Thoracic aorta (tissue), 2 donors: ENCODE measurements around the gene AP2A1. TPM values are rescaled to one million over a fixed set of nuclear protein-coding genes. Genes with fewer than 3 reads are reported as not detected.

Experiments used
- ATAC-seq: fragments of 150-250 bp; one replicate; pipeline ENCODE4 v1.8.0; 2017; ENCODE audit warnings: low read depth; ENCODE audit not compliant: insufficient number of reproducible peaks, low FRiP score
- DNase-seq: peaks from one replicate; pipeline ENCODE4 v3.0.0-alpha.2; 2020; ENCODE audit warnings: low spot score
- H3K27ac ChIP-seq, 2 donors: fragments of 200-600 bp; sonication (generic); 1 replicate in 1 of 2; 2 replicates in 1 of 2; pipeline ENCODE4 v1.5.1; 2016; ENCODE audit warnings: mild to moderate bottlenecking in 2 of 2, moderate library complexity in 2 of 2
- H3K27me3 ChIP-seq: fragments of 200-600 bp; sonication (generic); replicated peaks from 2 replicates; pipeline ENCODE4 v1.6.0; 2016; ENCODE audit warnings: mild to moderate bottlenecking; ENCODE audit not compliant: insufficient read depth
- H3K36me3 ChIP-seq: fragments of 200-600 bp; sonication (generic); one replicate; pipeline ENCODE4 v1.5.1; 2016
- H3K4me1 ChIP-seq, 2 donors: fragments of 200-600 bp; sonication (generic); 1 replicate in 1 of 2; 2 replicates in 1 of 2; pipeline versions ENCODE4 v1.5.1 to v1.6.0; 2016; ENCODE audit warnings: low read depth in 2 of 2, mild to moderate bottlenecking in 1 of 2; ENCODE audit not compliant: control insufficient read depth in 1 of 2
- H3K4me3 ChIP-seq: fragments of 200-600 bp; sonication (generic); 2 replicates; pipeline ENCODE4 v1.5.1; 2016; ENCODE audit warnings: mild to moderate bottlenecking
- H3K9me3 ChIP-seq: fragments of 200-600 bp; sonication (generic); 2 replicates; pipeline ENCODE4 v1.5.1; 2016
- total RNA-seq, 2 donors: library from RNA; depleted of rRNA; stranded (reverse); fragments of >200 nt; gene quantifications; one replicate each; pipeline versions ENCODE4 v1.1.0 to v1.2.3, GENCODE V29; 2016
- TF ChIP-seq, protein P1 (sequence below): fragments of 200-600 bp; sonication (generic); IDR thresholded peaks from one replicate; pipeline ENCODE4 v1.5.1; 2019; ENCODE audit warnings: antibody characterized with exemption

AP2A1 gene
- total RNA-seq, 2 donors from 2014 or later, result 81.1 to 89.7 TPM

DNA sequence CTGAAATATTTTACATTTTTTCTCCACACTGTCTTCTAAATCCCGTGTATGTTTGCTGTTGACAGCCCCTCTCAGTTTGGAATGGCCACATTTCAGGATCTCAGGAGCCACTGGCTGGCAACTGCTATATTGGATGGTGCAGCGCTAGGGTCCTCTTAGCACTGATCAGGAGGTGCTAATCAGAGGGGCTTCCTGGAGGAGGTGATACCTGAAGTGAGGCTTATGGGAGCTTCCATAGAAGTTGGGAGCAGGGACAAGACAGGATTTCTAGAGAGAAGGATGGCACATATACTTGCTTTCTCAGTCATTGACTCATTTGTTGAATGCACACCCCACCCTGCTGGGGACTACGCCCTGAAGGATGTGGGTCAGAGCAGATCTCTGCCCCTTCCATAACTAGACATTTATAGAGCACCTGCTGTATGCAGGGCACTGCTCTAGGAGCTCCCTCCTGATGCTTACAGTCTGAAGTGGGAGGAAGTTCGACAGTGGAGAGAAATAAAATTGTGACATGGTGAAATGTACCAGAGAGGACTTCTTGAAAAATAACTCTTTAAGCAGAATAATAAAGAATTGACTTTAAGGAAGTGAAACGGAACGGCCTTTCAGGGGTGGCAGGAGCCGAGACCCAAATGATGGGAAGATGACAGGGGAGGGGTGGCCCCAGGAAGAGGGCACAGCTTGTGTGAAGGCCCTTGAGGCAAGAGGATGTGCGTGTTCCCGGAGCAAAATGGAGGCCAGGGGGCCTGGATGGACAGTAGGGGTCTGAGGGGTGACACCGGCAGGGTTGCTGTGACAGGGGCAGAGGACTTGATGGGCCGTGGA, 13.1 kb downstream of the AP2A1 start:
- no peak for ATAC-seq
- Histone ChIP-seq H3K4me3 (no peak overlapping the region), H3K4me1 (no peaks in the 10 kb centered on the region), H3K27me3 (no peaks in the 10 kb centered on the region), H3K27ac (no peak overlapping the region), H3K36me3 (peaks cover 27% of the 10 kb centered on the region), H3K9me3 (no peaks in the 10 kb centered on the region)
- TF ChIP-seq, protein P1, sequence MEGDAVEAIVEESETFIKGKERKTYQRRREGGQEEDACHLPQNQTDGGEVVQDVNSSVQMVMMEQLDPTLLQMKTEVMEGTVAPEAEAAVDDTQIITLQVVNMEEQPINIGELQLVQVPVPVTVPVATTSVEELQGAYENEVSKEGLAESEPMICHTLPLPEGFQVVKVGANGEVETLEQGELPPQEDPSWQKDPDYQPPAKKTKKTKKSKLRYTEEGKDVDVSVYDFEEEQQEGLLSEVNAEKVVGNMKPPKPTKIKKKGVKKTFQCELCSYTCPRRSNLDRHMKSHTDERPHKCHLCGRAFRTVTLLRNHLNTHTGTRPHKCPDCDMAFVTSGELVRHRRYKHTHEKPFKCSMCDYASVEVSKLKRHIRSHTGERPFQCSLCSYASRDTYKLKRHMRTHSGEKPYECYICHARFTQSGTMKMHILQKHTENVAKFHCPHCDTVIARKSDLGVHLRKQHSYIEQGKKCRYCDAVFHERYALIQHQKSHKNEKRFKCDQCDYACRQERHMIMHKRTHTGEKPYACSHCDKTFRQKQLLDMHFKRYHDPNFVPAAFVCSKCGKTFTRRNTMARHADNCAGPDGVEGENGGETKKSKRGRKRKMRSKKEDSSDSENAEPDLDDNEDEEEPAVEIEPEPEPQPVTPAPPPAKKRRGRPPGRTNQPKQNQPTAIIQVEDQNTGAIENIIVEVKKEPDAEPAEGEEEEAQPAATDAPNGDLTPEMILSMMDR, result no peak
- DNase-seq, result no peak

DNA sequence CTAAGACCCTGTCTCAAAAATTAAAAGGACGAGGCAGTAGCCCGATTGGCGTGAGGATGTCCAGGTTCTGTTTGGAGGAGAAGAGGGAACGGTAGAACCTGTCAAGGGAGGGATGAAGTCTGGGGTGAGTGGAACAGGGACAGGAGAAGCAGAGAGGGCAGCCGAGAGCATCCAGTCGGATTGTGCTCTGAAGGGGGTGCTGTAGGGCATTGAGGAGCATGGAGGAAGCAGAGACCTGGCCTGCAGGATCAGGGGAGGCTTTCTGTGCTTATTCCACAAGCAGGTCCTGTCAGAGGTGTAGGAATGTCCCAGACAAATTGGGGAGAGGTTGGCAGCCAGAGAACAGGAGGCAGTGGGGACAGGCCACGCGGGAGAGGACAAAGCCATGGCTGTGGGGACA, 14.1 kb downstream of the AP2A1 start:
- no peaks in the 10 kb centered on the region for H3K4me1 ChIP-seq
- no peak overlapping the region for H3K27ac ChIP-seq
- TF ChIP-seq, protein P1, result no peak
- peaks cover 28% of the 10 kb centered on the region for H3K36me3 ChIP-seq
- no peak for ATAC-seq
- no peak overlapping the region for H3K4me3 ChIP-seq
- H3K27me3 ChIP-seq, result no peaks in the 10 kb centered on the region
- DNase-seq, result no peak
- no peaks in the 10 kb centered on the region for H3K9me3 ChIP-seq

DNA sequence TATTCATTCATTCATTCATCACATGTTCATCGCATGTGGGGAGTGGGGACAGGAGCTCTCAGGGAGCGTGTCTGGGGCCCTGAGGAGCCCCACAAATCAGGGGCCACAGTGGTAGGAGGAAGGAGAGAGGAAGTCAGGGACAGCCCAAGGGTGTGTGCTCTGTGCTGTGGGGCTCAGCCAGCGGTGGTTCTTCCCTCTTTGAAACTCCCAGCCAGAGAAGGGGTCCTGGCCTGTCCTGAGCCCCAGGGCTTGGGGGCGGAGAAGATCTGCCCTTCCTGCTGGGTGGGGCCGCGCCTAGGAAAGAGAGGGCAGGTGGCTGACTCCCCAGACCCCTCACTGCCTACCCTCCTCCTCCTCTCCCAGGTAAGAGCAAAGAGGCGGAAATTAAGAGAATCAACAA, 14.6 kb downstream of the AP2A1 start:
- H3K4me3 ChIP-seq, result no peak overlapping the region
- H3K27ac ChIP-seq, result no peak overlapping the region
- no peaks in the 10 kb centered on the region for H3K27me3 ChIP-seq
- H3K36me3 ChIP-seq, result peaks cover 25% of the 10 kb centered on the region
- ATAC-seq (no peak), DNase-seq (no peak)
- no peaks in the 10 kb centered on the region for H3K9me3 ChIP-seq
- TF ChIP-seq, protein P1, result no peak
- H3K4me1 ChIP-seq, result no peaks in the 10 kb centered on the region

DNA sequence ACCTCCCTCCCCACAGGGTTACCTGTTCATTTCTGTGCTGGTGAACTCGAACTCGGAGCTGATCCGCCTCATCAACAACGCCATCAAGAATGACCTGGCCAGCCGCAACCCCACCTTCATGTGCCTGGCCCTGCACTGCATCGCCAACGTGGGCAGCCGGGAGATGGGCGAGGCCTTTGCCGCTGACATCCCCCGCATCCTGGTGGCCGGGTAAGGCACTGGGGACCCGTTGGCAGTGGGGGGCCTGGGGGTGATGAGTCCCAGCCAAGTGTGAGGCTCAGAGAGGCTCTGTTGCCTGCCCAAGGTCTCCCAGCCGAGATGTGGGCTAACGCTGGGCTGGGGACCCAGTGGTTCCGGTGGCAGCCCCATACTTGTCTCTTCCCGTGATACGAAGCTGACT, 15.7 kb downstream of the AP2A1 start:
- H3K27me3 ChIP-seq, result no peaks in the 10 kb centered on the region
- no peaks in the 10 kb centered on the region for H3K9me3 ChIP-seq
- no peak for ATAC-seq
- TF ChIP-seq, protein P1, result no peak
- H3K36me3 ChIP-seq, result peaks cover 21% of the 10 kb centered on the region
- no peaks in the 10 kb centered on the region for H3K4me1 ChIP-seq
- no peak overlapping the region for H3K4me3 ChIP-seq
- no peak overlapping the region for H3K27ac ChIP-seq
- DNase-seq, result no peak

DNA sequence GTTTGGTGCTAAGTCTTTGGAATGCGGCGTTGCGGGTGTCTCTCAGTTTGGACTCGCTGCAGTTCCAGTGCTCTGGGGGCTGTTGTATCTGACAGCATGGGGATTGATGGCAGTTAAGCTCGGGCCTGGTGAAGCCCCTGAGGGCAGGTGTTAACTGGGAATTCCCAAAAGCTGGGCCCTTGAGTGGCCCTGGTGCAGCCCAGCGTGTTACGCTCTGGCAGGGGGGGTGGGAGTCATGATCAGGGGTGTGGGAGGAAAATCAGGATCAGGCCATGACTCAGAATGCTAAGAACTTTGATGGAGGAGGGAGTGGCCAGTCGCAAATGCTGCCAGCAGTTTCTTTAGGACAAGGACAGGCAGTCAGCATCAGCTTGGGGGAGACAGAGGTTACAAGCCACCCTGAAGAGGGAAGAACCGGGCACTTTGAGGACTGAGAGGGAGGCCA, 19.6 kb downstream of the AP2A1 start:
- Histone ChIP-seq H3K4me1 (no peaks in the 10 kb centered on the region), H3K36me3 (peaks cover 30% of the 10 kb centered on the region), H3K4me3 (no peak overlapping the region), H3K27me3 (no peaks in the 10 kb centered on the region), H3K9me3 (no peaks in the 10 kb centered on the region), H3K27ac (no peak overlapping the region)
- DNase-seq (no peak), ATAC-seq (no peak)
- TF ChIP-seq, protein P1, result no peak
